ENCODE results near the gene PCBP3.

DNA sequence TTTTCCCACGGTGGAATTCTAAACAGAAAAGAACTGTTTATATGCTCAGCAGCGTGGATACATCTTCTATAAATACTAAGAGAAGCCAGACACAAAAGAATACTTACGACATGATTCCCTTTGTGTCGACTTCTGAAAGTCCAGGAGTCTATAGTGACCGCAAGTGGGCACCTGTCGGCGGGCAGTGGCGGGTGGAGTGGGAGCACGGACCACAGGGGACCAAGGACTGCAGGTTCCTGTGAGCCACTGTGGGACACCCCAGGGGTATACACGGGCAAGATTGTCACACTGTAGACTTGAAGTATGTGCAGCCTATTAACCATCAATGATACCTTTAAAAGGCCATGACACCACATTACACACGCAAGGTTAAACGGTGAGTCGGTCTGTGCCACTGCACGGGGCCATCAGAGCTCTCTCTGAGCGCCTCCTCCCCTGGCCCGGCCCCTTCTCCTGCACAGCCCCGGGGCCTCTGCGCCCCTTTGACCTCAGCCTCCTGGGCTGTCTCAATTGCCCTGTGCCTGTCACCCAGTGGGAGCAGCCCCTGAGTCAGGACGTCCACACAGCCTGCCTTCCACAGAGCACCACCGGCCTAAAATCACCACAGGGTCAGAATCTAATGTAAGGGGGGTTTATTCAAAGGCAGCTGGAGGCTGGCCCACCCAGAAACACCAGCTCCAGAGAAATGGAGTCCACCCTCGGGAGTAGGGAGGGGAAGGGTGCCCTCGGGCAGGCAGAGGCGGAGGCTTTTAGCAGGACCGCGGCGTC, 248.0 kb downstream of the PCBP3 start:
- no peak for TF ChIP-seq POLR2A (IDR thresholded peaks at IDR 0.05; ENCODE audit: low read depth, low read length)
- no peak for TF ChIP-seq POLR2AphosphoS5 (IDR thresholded peaks at IDR 0.05; ENCODE audit: low read depth, low read length)
